GM11168 (cell line): ENCODE data around the gene SLC39A10.

Experiments used
- in situ Hi-C: fragments of 300-500 bp; cut with MboI; formaldehyde crosslinking; loops from one replicate; pipeline ENCODE4 v1.12.0; 2022; ENCODE audit warnings: low sequenced_read_pairs; ENCODE audit not compliant: unreplicated experiment

The SLC39A10 gene, protein sequence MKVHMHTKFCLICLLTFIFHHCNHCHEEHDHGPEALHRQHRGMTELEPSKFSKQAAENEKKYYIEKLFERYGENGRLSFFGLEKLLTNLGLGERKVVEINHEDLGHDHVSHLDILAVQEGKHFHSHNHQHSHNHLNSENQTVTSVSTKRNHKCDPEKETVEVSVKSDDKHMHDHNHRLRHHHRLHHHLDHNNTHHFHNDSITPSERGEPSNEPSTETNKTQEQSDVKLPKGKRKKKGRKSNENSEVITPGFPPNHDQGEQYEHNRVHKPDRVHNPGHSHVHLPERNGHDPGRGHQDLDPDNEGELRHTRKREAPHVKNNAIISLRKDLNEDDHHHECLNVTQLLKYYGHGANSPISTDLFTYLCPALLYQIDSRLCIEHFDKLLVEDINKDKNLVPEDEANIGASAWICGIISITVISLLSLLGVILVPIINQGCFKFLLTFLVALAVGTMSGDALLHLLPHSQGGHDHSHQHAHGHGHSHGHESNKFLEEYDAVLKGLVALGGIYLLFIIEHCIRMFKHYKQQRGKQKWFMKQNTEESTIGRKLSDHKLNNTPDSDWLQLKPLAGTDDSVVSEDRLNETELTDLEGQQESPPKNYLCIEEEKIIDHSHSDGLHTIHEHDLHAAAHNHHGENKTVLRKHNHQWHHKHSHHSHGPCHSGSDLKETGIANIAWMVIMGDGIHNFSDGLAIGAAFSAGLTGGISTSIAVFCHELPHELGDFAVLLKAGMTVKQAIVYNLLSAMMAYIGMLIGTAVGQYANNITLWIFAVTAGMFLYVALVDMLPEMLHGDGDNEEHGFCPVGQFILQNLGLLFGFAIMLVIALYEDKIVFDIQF

DNA sequence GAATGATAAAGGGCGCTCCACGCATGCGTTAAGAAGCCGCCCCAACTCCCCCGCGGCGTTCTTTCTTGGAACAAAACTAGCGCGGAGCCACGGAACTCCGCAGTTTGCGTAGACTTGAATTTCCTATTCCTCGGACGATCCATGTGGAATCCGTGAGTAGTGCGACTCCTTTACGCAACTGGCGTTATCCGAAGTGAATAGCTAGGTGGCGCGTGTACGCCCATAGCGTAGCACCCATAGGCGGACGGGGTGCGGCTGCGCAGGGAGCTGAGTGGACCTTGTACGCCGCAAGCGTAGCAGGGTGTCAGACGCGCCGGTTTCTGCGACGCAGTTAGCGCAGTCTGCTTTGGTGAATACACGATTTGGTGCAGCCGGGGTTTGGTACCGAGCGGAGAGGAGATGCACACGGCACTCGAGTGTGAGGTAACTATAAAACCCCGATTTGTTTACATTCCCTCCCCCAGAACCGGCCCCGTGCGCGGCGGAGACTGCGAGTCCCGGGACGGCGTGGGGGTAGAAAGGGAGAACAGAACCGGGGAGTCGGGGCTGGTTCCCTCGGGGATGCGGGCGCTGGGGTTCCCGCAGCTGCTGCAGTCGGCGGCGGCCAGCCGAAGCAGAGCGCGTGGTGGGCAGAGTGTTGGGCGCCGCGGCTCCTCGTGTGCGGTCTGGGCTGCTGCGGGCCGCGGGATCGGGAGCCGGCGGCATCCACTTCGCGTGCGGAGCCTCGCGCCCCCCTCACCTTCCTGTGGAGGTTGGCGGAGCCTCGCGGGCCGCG lies at the start of gene SLC39A10:
SLC39A10 (plus strand) TSS at position 368 of the 775 bp plus-strand sequence. CDS start 22,817 bp downstream, outside the sequence.
- in situ Hi-C loops = loop anchor here (10.0 to 25.0 kb wide), 4 partner anchors 92 to 518 kb away; partner anchors contain the start of genes DNAH7 and STK17B

DNA sequence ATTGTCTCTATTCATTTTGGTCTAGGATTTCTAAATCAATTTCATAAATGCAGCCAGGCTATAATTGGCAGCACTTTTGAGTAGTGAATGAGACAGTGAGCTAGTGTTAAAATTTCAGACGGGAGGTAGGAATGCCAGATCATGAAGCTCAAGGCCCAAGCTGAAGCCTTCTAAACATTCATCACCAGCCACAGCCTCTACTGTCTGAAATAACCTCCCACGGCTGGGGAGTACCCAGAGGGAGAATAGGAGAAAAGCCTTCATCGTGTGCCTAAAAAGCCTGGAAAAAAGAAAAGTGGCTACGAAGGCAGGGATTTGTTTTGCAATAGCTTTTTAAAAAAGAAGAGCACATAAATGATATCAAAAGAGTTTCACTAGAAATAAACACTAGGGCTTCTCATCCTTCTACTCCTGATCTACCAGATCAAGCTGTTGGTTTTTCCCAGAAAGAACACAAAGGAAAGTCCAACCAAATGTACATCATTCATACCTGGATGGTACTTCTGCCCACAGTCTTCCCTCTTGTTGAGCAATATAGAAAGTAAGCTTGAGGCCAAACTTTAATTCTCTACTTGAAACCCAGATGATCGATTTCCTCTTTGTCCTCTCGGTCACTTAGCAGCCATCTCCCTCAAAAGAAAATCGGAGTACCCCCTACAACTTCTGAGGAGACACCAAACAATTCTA lies 48.1 kb upstream of the SLC39A10 start:
- in situ Hi-C loops = no loop called here

DNA sequence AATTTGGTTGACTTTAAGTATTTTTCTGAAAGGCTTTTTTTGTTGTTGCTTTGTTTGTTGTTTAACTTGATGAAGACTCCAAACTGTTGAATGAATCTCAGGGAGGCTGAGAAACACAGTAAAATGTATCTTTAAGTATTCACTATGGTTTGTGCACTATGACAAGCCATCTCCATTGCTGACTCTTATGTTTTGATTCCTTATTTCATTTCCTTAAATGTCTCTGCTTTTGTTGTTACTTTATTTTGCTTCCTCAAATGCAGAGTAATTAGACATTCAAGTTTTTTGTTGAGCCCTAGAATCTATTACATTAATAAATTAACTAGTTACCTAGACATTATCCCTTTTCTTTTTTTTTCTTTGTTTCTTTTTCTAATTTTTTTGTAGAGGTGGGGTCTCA lies 46.3 kb upstream of the SLC39A10 start:
- in situ Hi-C loops = no loop called here

DNA sequence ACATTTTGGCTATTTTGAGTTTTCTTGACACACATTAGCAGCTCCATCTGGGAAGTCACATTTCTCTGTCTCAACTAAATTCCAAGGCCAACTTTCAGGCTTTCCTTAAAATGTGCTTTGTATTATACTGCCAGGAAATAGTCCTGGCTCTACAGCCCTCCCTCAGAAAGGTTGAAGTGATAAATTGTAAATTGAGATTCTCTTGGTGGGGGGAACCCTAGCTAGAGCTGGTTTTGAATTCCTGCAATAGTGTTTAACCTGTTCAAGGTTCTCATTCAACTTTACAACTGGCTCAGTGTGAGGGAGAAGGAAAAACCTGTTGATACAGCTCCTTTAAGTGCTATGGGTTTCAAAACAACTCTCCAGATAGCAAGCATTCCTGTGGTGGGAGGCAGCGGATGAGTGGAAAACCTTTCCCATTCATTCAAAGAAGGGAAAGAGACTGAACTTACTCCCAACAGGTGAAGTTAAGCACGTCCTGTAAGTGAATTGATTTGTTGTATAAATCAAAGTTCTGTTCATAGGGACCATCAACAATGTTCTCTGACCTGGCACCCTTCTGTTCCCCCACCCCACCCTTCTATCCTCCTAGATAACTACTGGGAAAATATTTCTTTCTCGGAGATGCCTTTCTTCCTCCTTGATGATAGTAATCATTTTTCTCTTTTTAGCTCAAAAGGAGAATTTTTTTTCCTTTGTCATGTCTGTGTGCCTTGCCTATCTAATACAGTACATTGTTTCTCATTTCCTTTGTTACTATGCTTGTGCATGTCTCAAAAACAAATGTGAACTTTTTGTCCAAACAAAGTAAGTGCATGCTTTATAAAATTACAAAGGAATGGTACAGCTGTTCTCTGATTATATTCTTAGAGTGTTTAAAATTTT lies 44.2 kb upstream of the SLC39A10 start:
- in situ Hi-C loops = no loop called here

- in situ Hi-C loops = no loop called here
Measured at GRCh38 chr2:195613922-195614321, 43.1 kb upstream of the SLC39A10 start.

DNA sequence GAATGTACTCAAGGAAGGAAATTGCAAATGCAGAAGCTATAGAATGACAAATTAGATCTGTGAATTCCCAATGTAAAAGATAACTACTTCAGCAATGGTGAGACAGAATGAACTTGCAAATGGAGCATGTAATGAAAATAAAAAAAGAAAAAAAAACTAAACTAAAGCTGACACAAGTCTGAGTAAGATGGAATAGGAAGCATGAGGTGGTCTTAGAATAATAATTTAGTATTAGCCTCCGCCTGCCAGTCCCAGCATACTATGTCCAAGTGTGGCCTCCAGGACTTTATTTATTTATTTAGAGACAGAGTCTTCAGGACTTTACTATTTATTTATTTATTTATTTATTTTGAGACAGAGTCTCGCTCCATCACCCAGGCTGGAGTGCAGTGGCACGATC lies 37.4 kb upstream of the SLC39A10 start:
- in situ Hi-C loops = no loop called here

DNA sequence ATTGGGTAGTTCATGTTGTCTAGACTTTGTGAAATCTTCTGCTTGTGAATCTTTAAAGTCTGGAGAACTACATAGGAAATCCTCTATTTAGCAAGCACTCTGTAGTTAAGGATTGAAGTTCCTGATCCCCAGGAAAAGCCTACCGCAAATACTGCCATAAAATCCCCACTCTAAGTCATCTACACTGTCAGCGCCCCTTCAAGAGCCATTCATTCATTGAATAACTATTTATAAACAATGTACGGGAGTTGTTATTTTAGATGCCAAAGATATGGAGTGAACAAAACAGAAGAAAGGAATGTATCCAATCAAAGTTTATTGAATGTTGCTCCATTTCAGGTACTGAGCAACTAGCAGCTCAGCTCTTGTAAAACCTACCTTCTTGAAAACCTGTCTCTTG lies 36.5 kb upstream of the SLC39A10 start:
- in situ Hi-C loops = no loop called here

GRCh38 chr2:195622966-195623365 lies 34.1 kb upstream of the SLC39A10 start:
- in situ Hi-C loops = no loop called here

DNA sequence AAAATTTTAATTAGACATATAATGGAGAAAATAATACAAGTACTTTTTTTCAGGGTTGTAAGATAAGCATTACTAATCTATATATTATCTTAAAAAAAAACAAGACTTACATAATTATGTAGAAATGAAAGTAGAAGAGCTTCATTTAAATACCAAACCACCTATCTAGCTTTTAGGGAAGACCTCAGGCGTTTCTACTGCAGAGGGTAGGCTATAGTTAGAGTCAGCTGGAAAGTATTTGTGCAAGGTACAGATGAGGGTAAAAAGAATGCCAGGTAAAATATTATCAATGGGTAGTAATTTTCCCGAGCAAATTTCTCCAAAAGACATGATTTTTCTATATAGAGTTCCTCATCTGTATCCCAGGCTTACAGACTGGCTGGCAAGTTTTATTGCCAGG lies 30.5 kb upstream of the SLC39A10 start:
- in situ Hi-C loops = no loop called here

DNA sequence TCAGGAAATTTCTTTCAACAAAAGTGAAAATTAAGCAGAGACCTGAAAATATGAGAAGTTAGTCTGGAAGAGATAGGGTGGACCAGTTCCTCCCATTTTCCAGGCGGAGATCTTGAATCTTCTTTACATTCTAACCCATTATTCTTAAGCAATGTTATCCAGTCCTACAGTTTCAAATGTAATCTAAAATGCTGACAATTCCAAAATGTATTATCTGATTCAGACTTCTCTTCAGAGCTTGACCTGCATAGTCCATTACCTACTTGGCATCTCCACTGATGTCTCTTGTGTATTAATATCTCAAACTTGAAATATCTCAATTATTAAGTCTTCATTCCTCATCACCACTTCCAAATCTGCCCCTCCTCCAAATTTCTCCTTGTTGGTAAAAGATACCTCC lies 28.4 kb upstream of the SLC39A10 start:
- in situ Hi-C loops = no loop called here

- in situ Hi-C loops = no loop called here
Measured at GRCh38 chr2:195632856-195633572, 24.0 kb upstream of the SLC39A10 start.

DNA sequence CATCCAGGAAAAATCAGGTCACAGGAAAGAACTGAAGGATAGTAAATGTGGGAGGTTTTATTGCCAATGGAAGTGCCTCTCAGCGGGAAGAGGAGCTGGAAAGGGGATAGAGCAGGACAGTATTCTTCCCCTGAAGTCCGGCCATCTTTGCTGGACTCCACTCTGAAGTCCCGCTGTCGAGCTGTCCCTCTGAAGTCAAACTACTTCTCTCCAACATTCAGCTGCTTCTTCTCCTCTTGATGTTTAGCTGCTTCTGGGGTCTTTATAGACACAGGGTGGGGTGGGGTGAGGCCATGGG lies 23.5 kb upstream of the SLC39A10 start:
- in situ Hi-C loops = no loop called here

DNA sequence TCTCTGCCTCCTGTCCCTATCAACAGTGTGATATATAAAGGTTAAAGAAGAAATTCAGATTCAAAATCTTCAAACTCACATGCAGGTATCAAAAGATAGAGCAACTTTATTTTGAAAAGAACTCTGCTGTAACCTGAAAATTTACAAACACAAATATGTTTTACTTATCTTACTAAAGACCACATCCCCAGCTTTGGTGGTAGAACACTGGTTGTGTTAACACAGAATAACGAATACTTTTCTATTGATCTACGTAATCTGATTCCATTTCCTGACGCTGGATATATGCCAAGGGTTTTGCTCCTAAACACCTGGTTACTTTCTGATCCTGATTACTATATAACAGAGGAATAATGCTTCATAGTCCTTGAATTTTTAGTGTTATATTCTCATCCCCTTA lies 23.1 kb upstream of the SLC39A10 start:
- in situ Hi-C loops = no loop called here

- in situ Hi-C loops = no loop called here
Measured at GRCh38 chr2:195636890-195637289, 20.1 kb upstream of the SLC39A10 start.

GRCh38 chr2:195638750-195639149 lies 18.3 kb upstream of the SLC39A10 start:
- in situ Hi-C loops = no loop called here

DNA sequence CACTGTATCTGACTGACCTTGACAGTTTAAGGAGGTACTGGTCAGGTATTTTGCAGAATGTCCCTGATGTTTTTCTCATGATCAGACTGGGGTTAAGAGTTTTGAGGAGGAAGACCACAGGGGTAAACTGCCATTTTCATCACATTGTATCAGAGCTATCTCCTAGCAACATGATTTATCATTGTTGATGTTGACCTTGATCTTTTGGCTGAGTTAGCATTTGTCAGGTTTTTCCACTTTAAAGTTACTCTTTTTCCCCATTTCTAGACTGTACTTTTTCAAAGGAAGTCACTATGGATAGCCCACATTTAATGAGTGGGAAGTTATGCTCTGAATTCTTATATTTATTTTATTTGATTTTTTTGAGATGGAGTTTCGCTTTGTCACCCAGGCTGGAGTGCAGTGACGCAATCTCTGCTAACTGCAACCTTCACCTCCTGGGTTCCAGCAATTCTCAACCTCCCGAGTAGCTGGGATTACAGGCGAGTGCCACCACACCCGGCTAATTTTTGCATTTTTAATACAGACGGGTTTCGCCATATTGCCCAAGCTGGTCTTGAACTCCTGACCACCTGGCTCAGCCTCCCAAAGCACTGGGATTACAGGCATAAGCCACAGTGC lies 17.7 kb upstream of the SLC39A10 start:
- in situ Hi-C loops = no loop called here

DNA sequence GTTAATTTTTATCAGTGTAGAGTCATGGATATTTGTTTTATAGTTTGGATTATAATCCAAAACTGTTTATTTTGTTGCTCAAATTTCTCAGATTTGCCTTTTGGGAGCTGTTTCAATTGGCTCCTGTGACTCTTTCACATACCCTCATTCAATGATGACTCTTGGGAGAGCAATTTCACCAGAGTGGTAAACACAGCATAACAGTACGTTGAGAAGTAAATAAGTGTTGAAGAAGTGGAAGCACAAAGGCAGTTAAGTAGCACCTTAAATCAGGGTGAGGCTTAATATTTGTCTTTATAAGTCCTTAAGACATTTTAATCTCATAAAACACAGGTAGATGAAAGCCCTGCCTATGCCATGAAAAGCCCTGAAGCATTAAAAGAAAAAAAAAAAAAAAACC lies 17.1 kb upstream of the SLC39A10 start:
- in situ Hi-C loops = no loop called here

GRCh38 chr2:195642027-195642678 lies 14.9 kb upstream of the SLC39A10 start:
- in situ Hi-C loops = no loop called here
